Thoracic aorta (tissue), 2 donors: ENCODE measurements around the gene TPTE2. TPM values are rescaled to one million over a fixed set of nuclear protein-coding genes. Genes with fewer than 3 reads are reported as not detected.

Source experiments
- ATAC-seq: fragments of 150-250 bp; one replicate; pipeline ENCODE4 v1.8.0; 2017; ENCODE audit warnings: low read depth; ENCODE audit not compliant: insufficient number of reproducible peaks, low FRiP score
- DNase-seq: peaks from one replicate; pipeline ENCODE4 v3.0.0-alpha.2; 2020; ENCODE audit warnings: low spot score
- H3K27ac ChIP-seq, 2 donors: fragments of 200-600 bp; sonication (generic); 1 replicate in 1 of 2; 2 replicates in 1 of 2; pipeline ENCODE4 v1.5.1; 2016; ENCODE audit warnings: mild to moderate bottlenecking in 2 of 2, moderate library complexity in 2 of 2
- H3K27me3 ChIP-seq: fragments of 200-600 bp; sonication (generic); replicated peaks from 2 replicates; pipeline ENCODE4 v1.6.0; 2016; ENCODE audit warnings: mild to moderate bottlenecking; ENCODE audit not compliant: insufficient read depth
- H3K36me3 ChIP-seq: fragments of 200-600 bp; sonication (generic); one replicate; pipeline ENCODE4 v1.5.1; 2016
- H3K4me1 ChIP-seq, 2 donors: fragments of 200-600 bp; sonication (generic); 1 replicate in 1 of 2; 2 replicates in 1 of 2; pipeline versions ENCODE4 v1.5.1 to v1.6.0; 2016; ENCODE audit warnings: low read depth in 2 of 2, mild to moderate bottlenecking in 1 of 2; ENCODE audit not compliant: control insufficient read depth in 1 of 2
- H3K4me3 ChIP-seq: fragments of 200-600 bp; sonication (generic); 2 replicates; pipeline ENCODE4 v1.5.1; 2016; ENCODE audit warnings: mild to moderate bottlenecking
- H3K9me3 ChIP-seq: fragments of 200-600 bp; sonication (generic); 2 replicates; pipeline ENCODE4 v1.5.1; 2016
- total RNA-seq, 2 donors: library from RNA; depleted of rRNA; stranded (reverse); fragments of >200 nt; gene quantifications; one replicate each; pipeline versions ENCODE4 v1.1.0 to v1.2.3, GENCODE V29; 2016
- TF ChIP-seq, protein P1 (sequence below): fragments of 200-600 bp; sonication (generic); IDR thresholded peaks from one replicate; pipeline ENCODE4 v1.5.1; 2019; ENCODE audit warnings: antibody characterized with exemption

The TPTE2 gene
- total RNA-seq, 2 donors from 2014 or later, result not detected

DNA sequence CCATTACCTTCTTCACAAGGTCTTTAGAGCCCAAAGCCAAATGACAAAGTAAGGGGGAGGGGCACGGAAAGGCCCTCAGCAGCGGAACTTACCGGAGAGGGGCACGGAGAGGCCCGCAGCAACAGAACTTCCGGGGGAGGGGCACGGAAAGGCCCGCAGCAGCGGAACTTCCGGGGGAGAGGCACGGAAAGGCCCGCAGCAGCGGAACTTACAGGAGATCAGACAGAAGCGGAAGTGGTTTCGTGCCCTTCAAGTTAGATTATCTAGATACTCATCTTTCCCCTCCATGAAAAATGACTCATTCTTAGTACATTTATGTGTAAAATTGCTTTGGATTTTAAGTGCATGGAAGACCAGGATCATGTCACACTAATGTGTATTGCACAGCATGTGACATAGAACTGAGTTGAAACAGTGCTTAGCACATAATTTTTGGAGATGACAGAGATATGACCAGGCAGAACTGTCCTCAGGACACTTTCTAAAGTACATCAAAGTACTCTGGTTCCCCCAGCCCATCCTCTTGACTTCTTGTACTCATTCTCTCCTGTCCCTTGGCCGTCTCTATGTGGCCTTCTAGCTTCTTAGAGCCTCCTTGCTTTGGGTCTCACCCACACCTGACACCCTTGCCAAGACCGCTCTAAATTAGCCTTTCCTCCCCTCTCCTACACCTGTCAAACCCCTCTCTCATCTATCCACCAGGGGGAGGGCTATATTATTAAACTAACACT is 25.7 kb upstream of the TPTE2 start:
- no peak overlapping the region for H3K27ac ChIP-seq
- no peaks in the 10 kb centered on the region for H3K36me3 ChIP-seq
- TF ChIP-seq, protein P1, sequence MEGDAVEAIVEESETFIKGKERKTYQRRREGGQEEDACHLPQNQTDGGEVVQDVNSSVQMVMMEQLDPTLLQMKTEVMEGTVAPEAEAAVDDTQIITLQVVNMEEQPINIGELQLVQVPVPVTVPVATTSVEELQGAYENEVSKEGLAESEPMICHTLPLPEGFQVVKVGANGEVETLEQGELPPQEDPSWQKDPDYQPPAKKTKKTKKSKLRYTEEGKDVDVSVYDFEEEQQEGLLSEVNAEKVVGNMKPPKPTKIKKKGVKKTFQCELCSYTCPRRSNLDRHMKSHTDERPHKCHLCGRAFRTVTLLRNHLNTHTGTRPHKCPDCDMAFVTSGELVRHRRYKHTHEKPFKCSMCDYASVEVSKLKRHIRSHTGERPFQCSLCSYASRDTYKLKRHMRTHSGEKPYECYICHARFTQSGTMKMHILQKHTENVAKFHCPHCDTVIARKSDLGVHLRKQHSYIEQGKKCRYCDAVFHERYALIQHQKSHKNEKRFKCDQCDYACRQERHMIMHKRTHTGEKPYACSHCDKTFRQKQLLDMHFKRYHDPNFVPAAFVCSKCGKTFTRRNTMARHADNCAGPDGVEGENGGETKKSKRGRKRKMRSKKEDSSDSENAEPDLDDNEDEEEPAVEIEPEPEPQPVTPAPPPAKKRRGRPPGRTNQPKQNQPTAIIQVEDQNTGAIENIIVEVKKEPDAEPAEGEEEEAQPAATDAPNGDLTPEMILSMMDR, result no peak
- H3K27me3 ChIP-seq, result no peaks in the 10 kb centered on the region
- no peaks in the 10 kb centered on the region for H3K9me3 ChIP-seq
- ATAC-seq (no peak), DNase-seq (no peak)
- H3K4me1 ChIP-seq, result no peaks in the 10 kb centered on the region
- H3K4me3 ChIP-seq, result peak overlapping the region; percentile 37

DNA sequence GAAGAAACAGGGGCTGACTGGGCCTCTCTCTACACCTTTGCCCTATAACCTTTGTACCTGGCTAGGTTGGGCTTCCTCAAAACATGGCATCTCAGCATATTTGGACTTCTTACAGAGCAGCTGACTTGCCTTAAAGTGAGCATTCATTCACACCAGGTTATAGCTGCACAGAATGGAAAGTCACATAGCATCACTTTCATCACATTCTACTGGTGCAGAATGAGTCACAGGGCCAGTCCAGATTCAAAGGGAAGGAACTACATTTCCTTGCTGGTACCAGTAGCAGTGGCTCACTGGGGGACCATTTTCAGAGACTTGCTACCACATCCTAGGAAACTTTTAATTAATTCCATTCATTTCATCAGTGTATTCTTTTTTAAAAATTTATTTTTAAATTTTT is 20.3 kb upstream of the TPTE2 start:
- ATAC-seq (no peak), DNase-seq (no peak)
- Histone ChIP-seq H3K4me1 (no peaks in the 10 kb centered on the region), H3K27ac (no peak overlapping the region), H3K4me3 (no peak overlapping the region), H3K9me3 (no peaks in the 10 kb centered on the region), H3K27me3 (no peaks in the 10 kb centered on the region), H3K36me3 (no peaks in the 10 kb centered on the region)
- TF ChIP-seq, protein P1, result no peak

DNA sequence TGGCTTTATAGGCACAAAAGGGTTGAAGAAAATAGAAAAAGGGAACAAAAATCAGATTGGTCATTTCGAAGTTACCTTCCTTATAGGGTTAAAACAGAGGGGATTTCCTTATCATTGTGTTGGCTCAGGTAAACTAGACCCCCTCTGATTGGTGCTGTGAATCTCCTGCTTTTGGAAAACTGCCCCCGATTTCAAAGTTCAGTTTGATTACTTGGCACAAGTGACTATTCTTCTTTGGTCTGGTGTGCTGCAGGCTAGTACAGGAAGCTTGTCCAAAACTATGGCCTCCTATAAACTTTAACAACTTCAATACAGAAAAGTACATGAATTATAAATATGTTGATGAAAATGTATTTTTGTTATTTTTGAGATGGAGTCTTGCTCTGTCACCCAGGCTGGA is 13.9 kb upstream of the TPTE2 start:
- Histone ChIP-seq H3K9me3 (no peaks in the 10 kb centered on the region), H3K4me1 (no peaks in the 10 kb centered on the region), H3K4me3 (no peak overlapping the region), H3K27ac (no peak overlapping the region), H3K36me3 (no peaks in the 10 kb centered on the region), H3K27me3 (no peaks in the 10 kb centered on the region)
- ATAC-seq (no peak), DNase-seq (no peak)
- TF ChIP-seq, protein P1, result no peak

DNA sequence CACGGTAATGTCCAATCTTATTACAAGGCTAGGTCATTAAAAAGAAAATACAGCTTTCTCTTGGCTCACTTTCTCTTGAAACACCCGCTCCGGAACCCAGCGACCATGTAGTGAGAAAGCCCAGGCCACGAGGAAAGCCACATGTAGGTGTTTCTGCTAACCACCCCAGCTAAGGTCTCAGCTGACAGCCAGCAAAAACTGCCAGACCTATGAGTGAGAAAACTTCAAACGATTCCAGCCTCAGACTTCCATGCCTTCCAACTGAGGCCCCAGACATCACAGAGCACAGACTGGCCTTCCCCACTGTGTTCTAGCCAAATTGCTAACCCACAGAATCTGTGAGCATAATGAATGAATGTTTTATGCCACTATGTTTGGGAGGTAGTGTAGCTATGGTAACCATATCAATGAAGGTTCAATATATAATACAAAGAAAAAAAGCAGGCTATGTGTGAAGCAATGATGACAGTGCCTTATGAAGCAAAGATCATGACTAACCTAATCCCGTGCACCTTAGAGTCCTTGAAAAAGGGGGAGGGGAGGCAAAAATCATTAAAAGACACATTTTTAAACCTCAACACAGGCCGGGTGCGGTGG is 11.9 kb upstream of the TPTE2 start:
- H3K27ac ChIP-seq, result no peak overlapping the region
- ATAC-seq (no peak), DNase-seq (no peak)
- TF ChIP-seq, protein P1, result no peak
- no peaks in the 10 kb centered on the region for H3K4me1 ChIP-seq
- no peaks in the 10 kb centered on the region for H3K36me3 ChIP-seq
- no peak overlapping the region for H3K4me3 ChIP-seq
- H3K27me3 ChIP-seq, result no peaks in the 10 kb centered on the region
- H3K9me3 ChIP-seq, result no peaks in the 10 kb centered on the region

DNA sequence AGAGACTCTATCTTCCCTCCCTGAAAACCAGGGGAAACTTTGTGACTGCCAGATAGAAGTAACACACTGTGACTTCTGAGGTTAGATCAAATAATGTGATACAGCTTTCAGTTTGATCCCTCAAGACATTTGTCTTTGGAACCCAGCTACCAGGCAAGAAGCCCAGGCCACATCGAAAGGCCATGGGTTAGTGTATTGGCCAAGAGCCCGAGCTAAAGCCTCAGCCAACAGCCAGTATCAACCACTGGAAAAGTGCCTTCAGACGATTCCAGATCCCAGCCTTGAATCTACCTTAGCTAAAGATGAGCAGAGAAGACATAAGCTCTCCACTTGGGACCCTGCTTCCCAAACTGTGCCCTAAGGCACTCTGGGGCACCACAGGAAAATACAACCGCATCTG is 10.9 kb upstream of the TPTE2 start:
- Histone ChIP-seq H3K36me3 (no peaks in the 10 kb centered on the region), H3K27ac (no peak overlapping the region), H3K27me3 (no peaks in the 10 kb centered on the region), H3K4me3 (no peak overlapping the region), H3K9me3 (no peaks in the 10 kb centered on the region), H3K4me1 (no peaks in the 10 kb centered on the region)
- ATAC-seq (no peak), DNase-seq (no peak)
- TF ChIP-seq, protein P1, result no peak
